Activated naive CD4-positive, alpha-beta T cell treated with Interleukin-2 at 50 U/mL for 16 hours (primary cell): Measurements from ENCODE around the gene KATNAL1.
"Not testable (repeated sequence)": the region's sequence is repeated elsewhere in the genome, so short reads cannot be mapped to it uniquely, and the experiment has no call there.

Experiments
- DNase-seq: peaks from one replicate; pipeline ENCODE4 v3.0.0-alpha.2; 2020

KATNAL1 gene

GRCh38 chr13:30290812-30291436, 16.4 kb downstream of the KATNAL1 start:
- no peak for DNase-seq

GRCh38 chr13:30289533-30289932, 17.8 kb downstream of the KATNAL1 start:
- DNase-seq = no peak

- not testable (repeated sequence) for DNase-seq
Observed at GRCh38 chr13:30286059-30286458, 21.3 kb downstream of the KATNAL1 start.

GRCh38 chr13:30276178-30276577, 31.2 kb downstream of the KATNAL1 start:
- DNase-seq = no peak

- DNase-seq = no peak
Observed at GRCh38 chr13:30274083-30274482, 33.3 kb downstream of the KATNAL1 start.

GRCh38 chr13:30270035-30270434, 37.3 kb downstream of the KATNAL1 start:
- not testable (repeated sequence) for DNase-seq

GRCh38 chr13:30268673-30269072, 38.7 kb downstream of the KATNAL1 start:
- DNase-seq = no peak

- DNase-seq = no peak
Observed at GRCh38 chr13:30266756-30267155, 40.6 kb downstream of the KATNAL1 start.

GRCh38 chr13:30259149-30259733, 48.1 kb downstream of the KATNAL1 start:
- not testable (repeated sequence) for DNase-seq

GRCh38 chr13:30257468-30258099, 49.8 kb downstream of the KATNAL1 start:
- DNase-seq = no peak

- DNase-seq = no peak
Observed at GRCh38 chr13:30256713-30257467, 50.5 kb downstream of the KATNAL1 start.

GRCh38 chr13:30255696-30256095, 51.7 kb downstream of the KATNAL1 start:
- DNase-seq = no peak

- no peak for DNase-seq
Observed at GRCh38 chr13:30253830-30254229, 53.5 kb downstream of the KATNAL1 start.

GRCh38 chr13:30247406-30247805, 59.9 kb downstream of the KATNAL1 start:
- DNase-seq = no peak

- DNase-seq = no peak
Observed at GRCh38 chr13:30241532-30241931, 65.8 kb downstream of the KATNAL1 start.

GRCh38 chr13:30240608-30241007, 66.7 kb downstream of the KATNAL1 start:
- DNase-seq = no peak

GRCh38 chr13:30235216-30235615, 72.1 kb downstream of the KATNAL1 start:
- DNase-seq = no peak

- no peak for DNase-seq
Observed at GRCh38 chr13:30234619-30235162, 72.7 kb downstream of the KATNAL1 start.

GRCh38 chr13:30224732-30225131, 82.6 kb downstream of the KATNAL1 start:
- DNase-seq = no peak

GRCh38 chr13:30222254-30222653, 85.1 kb downstream of the KATNAL1 start:
- DNase-seq = no peak

GRCh38 chr13:30216111-30216510, 91.2 kb downstream of the KATNAL1 start:
- DNase-seq = no peak

GRCh38 chr13:30212256-30212655, 95.1 kb downstream of the KATNAL1 start:
- DNase-seq = no peak

- no peak for DNase-seq
Observed at GRCh38 chr13:30211745-30212144, 95.6 kb downstream of the KATNAL1 start.
